RPMI8226 (cell line): Measurements from ENCODE around the gene KPNB1.

ENCODE experiments used
- DNase-seq: peaks from one replicate; pipeline ENCODE4 v3.0.0-alpha.2; 2015

Gene KPNB1

GRCh38 chr17:47649153-47649971, at the start of gene KPNB1:
Gene KPNB1 (plus strand): TSS chr17:47649919. CDS start chr17:47650245, 326 bp downstream.
- DNase-seq, result peak; percentile 99

- no peak for DNase-seq
Measured at GRCh38 chr17:47603830-47604597, 45.7 kb upstream of the KPNB1 start.

GRCh38 chr17:47604598-47604927, 45.2 kb upstream of the KPNB1 start:
- no peak for DNase-seq

- DNase-seq, result no peak
Measured at GRCh38 chr17:47605011-47605410, 44.7 kb upstream of the KPNB1 start.

GRCh38 chr17:47607481-47607880, 42.2 kb upstream of the KPNB1 start:
- DNase-seq, result peak; percentile 5

GRCh38 chr17:47611372-47612350, 38.1 kb upstream of the KPNB1 start:
- DNase-seq, result no peak

GRCh38 chr17:47615766-47616424, 33.8 kb upstream of the KPNB1 start:
- peak; percentile 61 for DNase-seq

- peak; percentile 33 for DNase-seq
Measured at GRCh38 chr17:47618410-47618809, 31.3 kb upstream of the KPNB1 start.

GRCh38 chr17:47620503-47621245, 29.0 kb upstream of the KPNB1 start:
- no peak for DNase-seq

GRCh38 chr17:47621293-47622179, 28.2 kb upstream of the KPNB1 start:
- DNase-seq, result no peak

- no peak for DNase-seq
Measured at GRCh38 chr17:47622180-47622549, 27.6 kb upstream of the KPNB1 start.

- DNase-seq, result no peak
Measured at GRCh38 chr17:47624727-47625068, 25.0 kb upstream of the KPNB1 start.

- no peak for DNase-seq
Measured at GRCh38 chr17:47628014-47628566, 21.6 kb upstream of the KPNB1 start.

- DNase-seq, result no peak
Measured at GRCh38 chr17:47629826-47630225, 19.9 kb upstream of the KPNB1 start.

- DNase-seq, result no peak
Measured at GRCh38 chr17:47630614-47631013, 19.1 kb upstream of the KPNB1 start.

GRCh38 chr17:47632991-47633390, 16.7 kb upstream of the KPNB1 start:
- DNase-seq, result no peak

- DNase-seq, result no peak
Measured at GRCh38 chr17:47633996-47634395, 15.7 kb upstream of the KPNB1 start.

GRCh38 chr17:47634870-47635269, 14.8 kb upstream of the KPNB1 start:
- DNase-seq, result no peak

- DNase-seq, result no peak
Measured at GRCh38 chr17:47635734-47636133, 14.0 kb upstream of the KPNB1 start.

GRCh38 chr17:47636273-47637030, 13.3 kb upstream of the KPNB1 start:
- DNase-seq, result no peak
